ENCODE measurements around the gene RIMKLB.

DNA sequence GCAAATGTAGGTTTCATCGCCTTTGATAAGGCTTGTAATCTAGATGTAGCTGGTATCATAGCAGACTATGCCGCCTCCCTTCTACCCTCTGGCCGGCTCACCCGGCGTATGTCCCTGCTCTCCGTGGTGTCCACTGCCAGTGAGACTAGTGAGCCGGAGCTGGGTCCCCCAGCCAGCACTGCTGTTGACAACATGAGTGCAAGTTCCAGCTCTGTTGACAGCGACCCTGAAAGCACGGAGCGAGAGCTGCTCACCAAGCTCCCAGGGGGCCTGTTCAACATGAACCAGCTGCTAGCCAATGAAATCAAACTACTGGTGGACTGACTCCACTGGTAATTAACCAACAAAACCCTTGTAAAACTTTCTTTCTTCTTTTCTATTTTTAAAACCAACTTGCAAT is 75.7 kb downstream of the RIMKLB start:
- TF ChIP-seq, protein P1, sequence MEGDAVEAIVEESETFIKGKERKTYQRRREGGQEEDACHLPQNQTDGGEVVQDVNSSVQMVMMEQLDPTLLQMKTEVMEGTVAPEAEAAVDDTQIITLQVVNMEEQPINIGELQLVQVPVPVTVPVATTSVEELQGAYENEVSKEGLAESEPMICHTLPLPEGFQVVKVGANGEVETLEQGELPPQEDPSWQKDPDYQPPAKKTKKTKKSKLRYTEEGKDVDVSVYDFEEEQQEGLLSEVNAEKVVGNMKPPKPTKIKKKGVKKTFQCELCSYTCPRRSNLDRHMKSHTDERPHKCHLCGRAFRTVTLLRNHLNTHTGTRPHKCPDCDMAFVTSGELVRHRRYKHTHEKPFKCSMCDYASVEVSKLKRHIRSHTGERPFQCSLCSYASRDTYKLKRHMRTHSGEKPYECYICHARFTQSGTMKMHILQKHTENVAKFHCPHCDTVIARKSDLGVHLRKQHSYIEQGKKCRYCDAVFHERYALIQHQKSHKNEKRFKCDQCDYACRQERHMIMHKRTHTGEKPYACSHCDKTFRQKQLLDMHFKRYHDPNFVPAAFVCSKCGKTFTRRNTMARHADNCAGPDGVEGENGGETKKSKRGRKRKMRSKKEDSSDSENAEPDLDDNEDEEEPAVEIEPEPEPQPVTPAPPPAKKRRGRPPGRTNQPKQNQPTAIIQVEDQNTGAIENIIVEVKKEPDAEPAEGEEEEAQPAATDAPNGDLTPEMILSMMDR (IDR thresholded peaks at IDR 0.05), result no peak
- TF ChIP-seq POLR2A (IDR thresholded peaks at IDR 0.05), result no peak
- no peak for TF ChIP-seq EP300 (IDR thresholded peaks at IDR 0.05)
